ENCODE data around the gene CFAP20DC.
"Not testable (repeated sequence)": the region's sequence is repeated elsewhere in the genome, so short reads cannot be mapped to it uniquely, and the experiment has no call there.

Gene CFAP20DC

GRCh38 chr3:58898513-58898912, 151.3 kb downstream of the CFAP20DC start:
- no peak for DNase-seq (ENCODE audit: low spot score)

GRCh38 chr3:58897646-58898045, 152.2 kb downstream of the CFAP20DC start:
- in situ Hi-C loops (cut with MboI; ENCODE audit: low sequenced_read_pairs, unreplicated experiment), result no loop called here
- DNase-seq (ENCODE audit: low spot score), result no peak
- TF ChIP-seq CTCF (IDR thresholded peaks at IDR 0.05; ENCODE audit: borderline replicate concordance, control extremely low read depth, extremely low read depth, insufficient read depth, missing control alignments), result no peak

More at GRCh38 chr3:58898513-58898912, 151.3 kb downstream of the CFAP20DC start:
- no peak for TF ChIP-seq CTCF (IDR thresholded peaks at IDR 0.05; ENCODE audit: borderline replicate concordance, control extremely low read depth, extremely low read depth, insufficient read depth, missing control alignments)
- in situ Hi-C loops (cut with MboI; ENCODE audit: low sequenced_read_pairs, unreplicated experiment), result no loop called here

- in situ Hi-C loops (cut with MboI; ENCODE audit: low sequenced_read_pairs, unreplicated experiment), result not testable (repeated sequence)
These were observed 154.1 kb downstream of the CFAP20DC start for GRCh38 chr3:58895678-58896077.

GRCh38 chr3:58892526-58892925, 157.3 kb downstream of the CFAP20DC start:
- DNase-seq (ENCODE audit: low spot score); in situ Hi-C loops (cut with MboI; ENCODE audit: low sequenced_read_pairs, unreplicated experiment): not testable (repeated sequence)

More at GRCh38 chr3:58895678-58896077, 154.1 kb downstream of the CFAP20DC start:
- DNase-seq (ENCODE audit: low spot score), result not testable (repeated sequence)

GRCh38 chr3:58888087-58888486, 161.7 kb downstream of the CFAP20DC start:
- in situ Hi-C loops (cut with MboI; ENCODE audit: low sequenced_read_pairs, unreplicated experiment), result no loop called here
- no peak for TF ChIP-seq CTCF (IDR thresholded peaks at IDR 0.05; ENCODE audit: borderline replicate concordance, control extremely low read depth, extremely low read depth, insufficient read depth, missing control alignments)
- DNase-seq (ENCODE audit: low spot score), result no peak

GRCh38 chr3:58884453-58884852, 165.4 kb downstream of the CFAP20DC start:
- DNase-seq (ENCODE audit: low spot score), result no peak
- in situ Hi-C loops (cut with MboI; ENCODE audit: low sequenced_read_pairs, unreplicated experiment), result no loop called here
- TF ChIP-seq CTCF (IDR thresholded peaks at IDR 0.05; ENCODE audit: borderline replicate concordance, control extremely low read depth, extremely low read depth, insufficient read depth, missing control alignments), result no peak

- DNase-seq (ENCODE audit: low spot score), result peak; percentile 33
- in situ Hi-C loops (cut with MboI; ENCODE audit: low sequenced_read_pairs, unreplicated experiment), result no loop called here
- TF ChIP-seq CTCF (IDR thresholded peaks at IDR 0.05; ENCODE audit: borderline replicate concordance, control extremely low read depth, extremely low read depth, insufficient read depth, missing control alignments), result no peak
These were observed 169.6 kb downstream of the CFAP20DC start for GRCh38 chr3:58880182-58880581.

- in situ Hi-C loops (cut with MboI; ENCODE audit: low sequenced_read_pairs, unreplicated experiment), result no loop called here
- peak; percentile 30 for DNase-seq (ENCODE audit: low spot score)
- TF ChIP-seq CTCF (IDR thresholded peaks at IDR 0.05; ENCODE audit: borderline replicate concordance, control extremely low read depth, extremely low read depth, insufficient read depth, missing control alignments), result no peak
These were observed 175.0 kb downstream of the CFAP20DC start for GRCh38 chr3:58874795-58875194.

All from GM13976 (cell line).